Stimulated activated naive CD8-positive, alpha-beta T cell treated with anti-CD3 and anti-CD28 coated beads, Interleukin-15, amount 100 ng/mL, for 72 hours (primary cell): ENCODE data around the gene SRP14.
A peak's percentile ranks its signal among the peaks of the same experiment; 100 is the strongest.

Experiments
- ATAC-seq: fragments of 150-1000 bp; cut with Tn5 transposase; 2 replicates; pipeline ENCODE4 v1.10.0; 2021; ENCODE audit warnings: mild to moderate bottlenecking, moderate library complexity
- DNase-seq, 2 donors: peaks; one replicate each; pipeline ENCODE4 v3.0.0; 2021 to 2022
- H3K27ac Mint-ChIP-seq, 2 donors: one replicate each; pipeline ENCODE4 v1.8.0; 2022; ENCODE audit warnings: mild to moderate bottlenecking in 2 of 2, mixed read lengths in 2 of 2, moderate library complexity in 2 of 2
- H3K27me3 Mint-ChIP-seq: one replicate; pipeline ENCODE4 v1.8.0; 2022; ENCODE audit warnings: mixed read lengths
- H3K4me1 Mint-ChIP-seq: one replicate; pipeline ENCODE4 v1.8.0; 2022; ENCODE audit warnings: mild to moderate bottlenecking, mixed read lengths
- H3K4me3 Mint-ChIP-seq, 2 donors: one replicate each; pipeline ENCODE4 v1.8.0; 2022; ENCODE audit warnings: mild to moderate bottlenecking in 2 of 2, mixed read lengths in 2 of 2, moderate library complexity in 1 of 2
- H3K9me3 Mint-ChIP-seq, 2 donors: one replicate each; pipeline ENCODE4 v1.8.0; 2022; ENCODE audit warnings: mixed read lengths in 2 of 2

Gene SRP14

DNA sequence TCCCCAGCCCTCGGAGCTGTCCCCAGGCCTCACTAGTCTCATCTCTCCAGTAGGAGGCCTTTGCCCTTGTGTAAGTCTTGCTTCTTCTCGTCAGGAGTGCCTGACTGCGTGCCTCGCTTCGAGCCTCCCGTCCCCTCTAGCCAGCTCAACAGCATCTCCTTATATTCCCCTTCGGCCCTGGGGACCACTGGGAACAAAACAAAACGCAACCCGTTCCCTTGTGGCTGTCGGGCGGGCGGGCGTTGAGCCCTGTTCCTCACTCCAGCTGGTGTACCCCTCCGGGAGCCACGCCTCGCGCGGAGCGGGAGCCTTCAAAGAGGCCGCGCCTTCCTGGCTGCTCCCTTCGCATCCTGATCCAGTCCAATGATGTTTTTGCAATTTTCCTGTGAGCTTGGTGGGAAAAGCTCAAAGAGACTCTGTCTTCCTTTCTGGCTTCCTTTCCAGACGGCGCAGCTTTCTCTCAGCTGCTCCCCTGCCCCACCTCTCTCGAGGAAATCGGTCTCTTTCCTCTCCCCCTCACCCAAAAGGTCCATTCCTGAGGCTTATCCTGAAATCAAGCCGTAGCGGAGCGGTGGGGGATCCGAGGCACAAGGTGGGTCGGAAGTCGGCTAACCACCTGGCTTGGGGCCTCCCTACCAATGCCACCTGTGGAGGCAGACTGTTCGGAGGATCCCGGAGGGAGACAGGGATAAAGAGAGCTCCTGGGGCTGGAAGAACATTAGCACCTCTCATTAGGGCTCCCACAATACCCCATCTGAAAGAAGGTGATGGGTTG is 33.4 kb upstream of the SRP14 start:
- H3K27me3 Mint-ChIP-seq = peaks cover 9% of the 10 kb centered on the region
- H3K27ac Mint-ChIP-seq = no peak overlapping the region
- peaks cover 35% of the 10 kb centered on the region for H3K4me1 Mint-ChIP-seq
- DNase-seq (no peak), ATAC-seq (no peak)
- no peaks in the 10 kb centered on the region for H3K9me3 Mint-ChIP-seq
- H3K4me3 Mint-ChIP-seq = no peak overlapping the region

- H3K4me3 Mint-ChIP-seq = no peak overlapping the region
- no peak overlapping the region for H3K27ac Mint-ChIP-seq
- no peaks in the 10 kb centered on the region for H3K9me3 Mint-ChIP-seq
- ATAC-seq (no peak), DNase-seq (no peak)
- peaks cover 7% of the 10 kb centered on the region for H3K27me3 Mint-ChIP-seq
- H3K4me1 Mint-ChIP-seq = peaks cover 31% of the 10 kb centered on the region
Observed at GRCh38 chr15:40070608-40071218, 31.7 kb upstream of the SRP14 start.

DNA sequence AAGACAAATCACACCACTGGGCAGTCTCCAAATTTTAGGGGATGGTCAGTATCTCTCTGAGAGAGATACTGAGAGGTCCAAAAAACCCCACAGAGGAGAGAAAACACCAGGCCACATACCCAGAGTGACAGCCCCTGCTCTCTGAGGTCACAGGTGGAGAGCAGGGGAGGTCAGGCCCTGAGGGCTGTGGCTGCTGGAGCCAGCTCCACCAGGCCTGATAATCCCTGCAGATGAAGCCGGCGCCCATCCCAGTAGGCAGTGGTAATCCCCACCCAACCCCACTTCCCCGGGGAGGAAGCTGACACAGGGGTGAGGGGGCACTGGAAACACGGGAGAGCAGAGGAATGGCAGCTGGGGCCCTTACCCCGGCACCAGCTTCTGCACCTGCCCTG is 31.2 kb upstream of the SRP14 start:
- Mint-ChIP-seq H3K4me3 (no peak overlapping the region), H3K4me1 (peaks cover 27% of the 10 kb centered on the region)

DNA sequence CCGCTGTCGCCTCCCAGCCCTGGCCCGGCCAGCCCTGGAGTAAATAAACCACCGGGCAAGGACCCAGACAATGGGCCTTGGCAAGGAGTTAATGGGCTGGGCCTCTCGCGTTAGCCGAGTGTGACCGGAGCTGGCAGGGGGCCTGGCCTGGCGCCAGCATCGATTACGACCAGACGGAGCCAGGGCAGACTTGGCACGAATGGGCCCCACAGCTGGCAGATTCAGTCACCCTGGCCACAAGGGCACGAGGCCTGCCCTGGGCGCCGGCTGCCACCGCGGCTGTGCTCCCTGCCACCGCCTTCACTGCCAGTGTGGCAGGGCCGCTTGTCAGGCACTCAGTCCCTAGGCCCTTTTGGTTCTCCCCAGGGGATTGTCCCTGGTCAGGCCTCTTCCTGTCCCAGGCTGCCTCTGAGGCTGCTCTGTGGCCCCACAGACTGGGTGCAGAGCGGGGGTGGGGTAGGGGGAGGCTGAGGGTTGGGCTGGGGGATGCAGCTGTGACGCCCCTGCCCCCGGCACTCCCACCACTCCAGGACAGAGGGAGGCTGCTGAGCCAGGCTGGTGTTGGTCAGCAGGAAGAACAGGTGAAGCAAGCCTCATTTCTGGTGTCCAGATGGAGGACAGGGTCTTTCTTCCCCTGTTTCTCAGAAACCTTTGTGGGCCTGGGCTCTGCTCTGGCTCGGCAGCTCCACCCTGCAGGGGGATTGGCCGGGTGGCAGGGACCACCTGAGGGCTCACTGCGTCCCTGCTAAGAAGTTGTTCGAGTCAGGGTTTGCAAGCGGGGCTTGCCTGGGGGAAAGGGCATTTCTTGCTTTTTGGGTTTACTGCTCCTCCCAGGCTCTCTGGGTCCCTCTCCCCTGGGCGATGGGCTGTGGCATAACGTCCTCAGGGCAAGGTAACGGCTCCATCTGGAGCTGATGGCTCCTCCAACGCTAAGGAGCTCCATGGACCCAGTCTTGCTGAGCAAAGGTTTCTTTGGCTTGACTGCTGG is 30.5 kb upstream of the SRP14 start:
- Mint-ChIP-seq H3K4me1 (peaks cover 30% of the 10 kb centered on the region), H3K27ac (peak overlapping the region; percentile 1 to 76), H3K27me3 (no peaks in the 10 kb centered on the region), H3K4me3 (no peak overlapping the region), H3K9me3 (no peaks in the 10 kb centered on the region)
- no peak for DNase-seq
- no peak for ATAC-seq

More for the DNA sequence above, 31.2 kb upstream of the SRP14 start:
- no peak for ATAC-seq
- peak overlapping the region in 1 of 2 donors; percentile 76 for H3K27ac Mint-ChIP-seq
- no peak for DNase-seq
- peaks cover 1% of the 10 kb centered on the region for H3K27me3 Mint-ChIP-seq
- H3K9me3 Mint-ChIP-seq = no peaks in the 10 kb centered on the region

GRCh38 chr15:40067921-40068624 is 29.1 kb upstream of the SRP14 start:
- Mint-ChIP-seq H3K4me3 (no peak overlapping the region), H3K9me3 (no peaks in the 10 kb centered on the region), H3K4me1 (peaks cover 23% of the 10 kb centered on the region), H3K27ac (no peak overlapping the region), H3K27me3 (no peaks in the 10 kb centered on the region)
- no peak for DNase-seq
- ATAC-seq = no peak

DNA sequence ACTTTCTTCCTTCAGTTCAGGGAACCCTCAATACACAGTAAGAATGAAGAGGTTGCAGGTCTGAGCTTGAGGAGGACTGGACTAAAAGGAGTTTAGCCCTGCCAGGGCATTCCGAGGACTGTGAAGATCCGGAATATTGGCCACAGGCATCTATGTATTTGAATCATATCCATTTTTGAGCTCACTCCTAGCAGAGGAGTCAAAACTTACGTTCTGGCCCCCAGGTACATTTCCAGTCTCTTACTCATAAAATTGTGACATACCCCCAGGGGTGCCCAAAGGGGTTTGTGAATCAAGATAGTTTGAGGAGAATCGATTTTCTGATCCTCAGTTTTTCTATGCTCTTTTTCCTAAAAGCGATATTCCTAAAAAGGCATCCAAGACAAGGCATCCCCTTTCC is 27.6 kb upstream of the SRP14 start:
- ATAC-seq (no peak), DNase-seq (no peak)
- no peak overlapping the region for H3K4me3 Mint-ChIP-seq
- no peaks in the 10 kb centered on the region for H3K27me3 Mint-ChIP-seq
- H3K27ac Mint-ChIP-seq = no peak overlapping the region
- peaks cover 21% of the 10 kb centered on the region for H3K4me1 Mint-ChIP-seq
- H3K9me3 Mint-ChIP-seq = no peaks in the 10 kb centered on the region

- Mint-ChIP-seq H3K27ac (no peak overlapping the region), H3K27me3 (no peaks in the 10 kb centered on the region), H3K4me3 (no peak overlapping the region), H3K9me3 (no peaks in the 10 kb centered on the region), H3K4me1 (peaks cover 21% of the 10 kb centered on the region)
- ATAC-seq = no peak
- DNase-seq = no peak
Observed at GRCh38 chr15:40065166-40065565, 26.2 kb upstream of the SRP14 start.

DNA sequence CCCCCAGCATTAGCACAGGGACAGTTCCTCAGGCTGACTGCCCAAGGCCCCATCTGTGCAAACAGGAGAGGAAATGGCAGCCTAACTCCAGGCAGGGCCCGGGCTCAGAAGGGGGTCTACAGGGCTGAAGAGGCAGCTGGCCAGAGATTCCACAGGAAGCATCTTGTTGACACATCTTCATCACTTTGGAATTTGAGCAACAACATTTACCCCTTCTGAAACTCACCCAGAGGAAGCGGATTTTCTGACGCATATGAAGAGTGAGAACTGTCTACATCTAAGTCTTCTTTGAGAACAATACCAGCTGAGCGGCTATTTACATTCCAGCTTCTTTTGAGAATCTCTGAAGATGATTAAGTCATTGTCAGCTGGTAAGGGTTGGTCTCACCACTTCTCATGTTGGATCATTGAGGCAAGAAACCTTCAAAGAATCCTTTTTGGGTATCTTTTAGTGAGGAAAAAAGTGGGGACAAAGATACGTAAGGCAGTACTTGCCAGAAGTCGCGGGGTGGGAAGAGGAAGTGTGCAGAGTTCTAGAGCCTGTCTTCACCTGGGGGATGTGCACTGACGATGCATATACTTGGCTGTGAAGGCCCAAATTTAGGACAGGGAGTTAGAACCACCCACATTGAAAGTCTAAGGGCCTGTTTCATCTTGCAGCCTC is 25.4 kb upstream of the SRP14 start:
- H3K27me3 Mint-ChIP-seq = no peaks in the 10 kb centered on the region
- ATAC-seq (peak; percentile 80), DNase-seq (no peak)
- H3K9me3 Mint-ChIP-seq = no peaks in the 10 kb centered on the region
- H3K4me3 Mint-ChIP-seq = peak overlapping the region; percentile 8 to 39
- H3K4me1 Mint-ChIP-seq = peaks cover 20% of the 10 kb centered on the region
- H3K27ac Mint-ChIP-seq = no peak overlapping the region

DNA sequence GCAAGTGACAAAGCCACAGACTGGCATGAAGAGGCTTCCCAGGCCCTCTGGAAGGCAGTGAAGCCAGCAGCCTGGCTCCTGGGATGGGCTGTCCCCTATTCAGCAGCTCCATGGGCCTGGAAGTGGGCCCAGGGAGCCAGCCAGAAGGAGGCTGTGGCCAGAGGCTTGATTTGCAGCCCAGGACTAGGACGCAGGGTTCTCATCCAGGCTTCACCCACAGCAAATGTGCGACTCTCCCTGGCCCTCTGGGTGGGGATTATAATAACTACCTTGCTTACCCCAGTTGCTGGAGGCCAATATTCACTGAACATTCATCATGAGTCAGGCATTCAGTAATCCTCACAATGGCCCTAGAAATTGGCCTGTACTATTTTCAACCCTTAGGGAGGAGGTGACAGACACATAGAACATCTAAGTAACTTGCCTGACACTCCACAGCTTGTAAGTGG is 24.6 kb upstream of the SRP14 start:
- Mint-ChIP-seq H3K4me3 (no peak overlapping the region), H3K27me3 (no peaks in the 10 kb centered on the region), H3K9me3 (no peaks in the 10 kb centered on the region), H3K27ac (no peak overlapping the region), H3K4me1 (peaks cover 26% of the 10 kb centered on the region)
- ATAC-seq (no peak), DNase-seq (no peak)

DNA sequence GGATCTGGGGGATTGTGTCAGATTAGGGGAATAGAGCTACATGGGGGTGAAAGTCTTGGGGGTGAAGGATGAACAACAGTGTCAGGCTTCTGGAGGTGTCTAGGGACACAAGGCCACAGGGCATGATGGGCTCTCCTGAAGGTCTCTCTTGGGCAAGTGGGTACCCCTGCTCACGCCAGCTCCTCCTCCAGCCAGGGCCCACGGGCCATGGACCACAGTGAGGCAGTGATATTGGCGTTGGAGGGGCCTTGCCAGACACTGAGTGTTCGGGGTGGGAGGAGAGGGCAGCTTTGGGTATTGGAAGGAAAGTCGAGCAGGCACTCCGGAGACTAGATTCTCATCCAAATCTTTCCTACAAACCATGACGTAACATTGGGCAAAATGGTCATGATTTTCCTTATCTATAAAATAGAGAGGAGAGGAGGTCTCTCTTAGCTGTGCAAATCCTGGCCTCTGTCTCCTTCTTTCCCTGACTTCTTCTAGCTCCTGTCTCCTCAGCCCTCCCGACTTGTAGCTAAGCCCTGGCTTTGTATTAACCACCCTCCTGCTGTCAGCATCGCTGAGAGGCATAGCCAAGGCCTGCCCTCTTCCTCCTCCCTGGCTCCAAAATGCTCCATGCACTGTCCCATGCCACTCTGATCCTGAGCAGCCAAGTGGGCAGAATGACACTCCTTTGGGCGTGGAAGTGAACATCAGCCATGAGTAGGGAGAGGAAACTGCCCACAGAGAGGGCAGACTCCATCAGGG is 24.0 kb upstream of the SRP14 start:
- DNase-seq = no peak
- Mint-ChIP-seq H3K27ac (no peak overlapping the region), H3K9me3 (no peaks in the 10 kb centered on the region), H3K4me3 (no peak overlapping the region), H3K4me1 (peaks cover 32% of the 10 kb centered on the region), H3K27me3 (no peaks in the 10 kb centered on the region)
- no peak for ATAC-seq

- Mint-ChIP-seq H3K9me3 (no peaks in the 10 kb centered on the region), H3K4me1 (peaks cover 39% of the 10 kb centered on the region), H3K4me3 (no peak overlapping the region), H3K27me3 (no peaks in the 10 kb centered on the region), H3K27ac (no peak overlapping the region)
- peak; percentile 64 for ATAC-seq
- no peak for DNase-seq
Observed at GRCh38 chr15:40061212-40061901, 22.4 kb upstream of the SRP14 start.

GRCh38 chr15:40060236-40060961 is 21.4 kb upstream of the SRP14 start:
- peaks cover 48% of the 10 kb centered on the region for H3K4me1 Mint-ChIP-seq
- no peak for ATAC-seq
- no peak overlapping the region for H3K27ac Mint-ChIP-seq
- no peak for DNase-seq
- H3K9me3 Mint-ChIP-seq = no peaks in the 10 kb centered on the region
- no peak overlapping the region for H3K4me3 Mint-ChIP-seq
- H3K27me3 Mint-ChIP-seq = no peaks in the 10 kb centered on the region

GRCh38 chr15:40059821-40060220 is 20.8 kb upstream of the SRP14 start:
- H3K27me3 Mint-ChIP-seq = no peaks in the 10 kb centered on the region
- H3K9me3 Mint-ChIP-seq = no peaks in the 10 kb centered on the region
- peaks cover 50% of the 10 kb centered on the region for H3K4me1 Mint-ChIP-seq
- H3K4me3 Mint-ChIP-seq = no peak overlapping the region
- H3K27ac Mint-ChIP-seq = no peak overlapping the region
- DNase-seq (no peak), ATAC-seq (no peak)
